ENCODE results near the gene LPGAT1. TPM values are rescaled to one million over a fixed set of nuclear protein-coding genes. Genes with fewer than 3 reads are reported as not detected.
"Not testable (repeated sequence)": the region's sequence is repeated elsewhere in the genome, so short reads cannot be mapped to it uniquely, and the experiment has no call there.

The LPGAT1 gene
- total RNA-seq, 2 donors from 2014 or later, result 14.1 to 16.6 TPM

GRCh38 chr1:211705467-211706091 lies 125.0 kb downstream of the LPGAT1 start:
- no peaks in the 10 kb centered on the region for H3K36me3 Mint-ChIP-seq
- ATAC-seq, result no peak
- no peak for DNase-seq (ENCODE audit: low spot score in 2 of 2)
- no peak overlapping the region for H3K27ac Mint-ChIP-seq
- H3K9me3 Mint-ChIP-seq, result no peaks in the 10 kb centered on the region

- DNase-seq (ENCODE audit: low spot score in 2 of 2), result no peak
- Mint-ChIP-seq H3K9me3 (no peaks in the 10 kb centered on the region), H3K36me3 (no peaks in the 10 kb centered on the region), H3K27ac (no peak overlapping the region)
- no peak for ATAC-seq
Measured at GRCh38 chr1:211704543-211704942, 126.0 kb downstream of the LPGAT1 start.

- DNase-seq (ENCODE audit: low spot score in 2 of 2), result no peak
- Mint-ChIP-seq H3K36me3 (no peaks in the 10 kb centered on the region), H3K27ac (no peak overlapping the region), H3K9me3 (no peaks in the 10 kb centered on the region)
- no peak for ATAC-seq
Measured at GRCh38 chr1:211703812-211704537, 126.6 kb downstream of the LPGAT1 start.

GRCh38 chr1:211701733-211702132 lies 128.8 kb downstream of the LPGAT1 start:
- H3K36me3 Mint-ChIP-seq, result no peaks in the 10 kb centered on the region

GRCh38 chr1:211699059-211699458 lies 131.5 kb downstream of the LPGAT1 start:
- no peaks in the 10 kb centered on the region for H3K9me3 Mint-ChIP-seq
- ATAC-seq, result no peak
- no peaks in the 10 kb centered on the region for H3K36me3 Mint-ChIP-seq
- no peak for DNase-seq (ENCODE audit: low spot score in 2 of 2)
- no peak overlapping the region for H3K27ac Mint-ChIP-seq

More at GRCh38 chr1:211701733-211702132, 128.8 kb downstream of the LPGAT1 start:
- H3K9me3 Mint-ChIP-seq, result no peaks in the 10 kb centered on the region
- no peak overlapping the region for H3K27ac Mint-ChIP-seq
- DNase-seq (ENCODE audit: low spot score in 2 of 2), result no peak
- ATAC-seq, result no peak

GRCh38 chr1:211698161-211699026 lies 132.2 kb downstream of the LPGAT1 start:
- no peak overlapping the region for H3K27ac Mint-ChIP-seq
- ATAC-seq, result peak; percentile 95 to 96
- H3K36me3 Mint-ChIP-seq, result no peaks in the 10 kb centered on the region
- peak; percentile 80 to 95 for DNase-seq (ENCODE audit: low spot score in 2 of 2)
- no peaks in the 10 kb centered on the region for H3K9me3 Mint-ChIP-seq

GRCh38 chr1:211697356-211697755 lies 133.2 kb downstream of the LPGAT1 start:
- H3K27ac Mint-ChIP-seq, result no peak overlapping the region
- no peaks in the 10 kb centered on the region for H3K9me3 Mint-ChIP-seq
- no peaks in the 10 kb centered on the region for H3K36me3 Mint-ChIP-seq
- ATAC-seq (no peak), DNase-seq (ENCODE audit: low spot score in 2 of 2) (no peak)

GRCh38 chr1:211695135-211695816 lies 135.3 kb downstream of the LPGAT1 start:
- Mint-ChIP-seq H3K36me3 (no peaks in the 10 kb centered on the region), H3K9me3 (no peaks in the 10 kb centered on the region), H3K27ac (peak overlapping the region in 1 of 2 donors; percentile 57)
- ATAC-seq (no peak), DNase-seq (ENCODE audit: low spot score in 2 of 2) (no peak)

- not testable (repeated sequence) for H3K27ac Mint-ChIP-seq; DNase-seq (ENCODE audit: low spot score in 2 of 2); H3K9me3 Mint-ChIP-seq; H3K36me3 Mint-ChIP-seq; ATAC-seq
Measured at GRCh38 chr1:211693911-211694310, 136.7 kb downstream of the LPGAT1 start.

Other genes with a start within 250 kb of the LPGAT1 start
- 10 to 100 TPM; 35.4 to 75.4 TPM for gene NEK2, start 155.1 kb downstream of the LPGAT1 start, total RNA-seq
- gene INTS7, start 204.8 kb upstream of the LPGAT1 start, total RNA-seq, result 10 to 100 TPM; 27.6 to 28.7 TPM
- 100 to 1,000 TPM in 1 of 2 donors, 10 to 100 TPM in 1; 82.2 to 111 TPM for gene DTL, start 205.0 kb upstream of the LPGAT1 start, total RNA-seq